Fibroblast of lung (primary cell): Measurements from ENCODE around the gene FAM149B1. TPM values are rescaled to one million over a fixed set of nuclear protein-coding genes. Genes with fewer than 3 reads are reported as not detected.

Experiments
- DNase-seq, 2 donors: peaks; one replicate each; pipeline versions ENCODE4 v3.0.0 to v3.0.0-alpha.2; 2010; ENCODE audit warnings: low read depth in 2 of 2
- H2AFZ ChIP-seq: 2 replicates; pipeline ENCODE4 v1.5.1; 2012; ENCODE audit warnings: low read length, control low read depth, inconsistent platforms
- H3K27ac ChIP-seq: 2 replicates; pipeline ENCODE4 v1.5.1; 2011; ENCODE audit warnings: low read length, control low read depth; ENCODE audit not compliant: insufficient read depth
- H3K27me3 ChIP-seq: 2 replicates; pipeline ENCODE4 v1.5.1; 2011; ENCODE audit warnings: mild to moderate bottlenecking, low read length; ENCODE audit not compliant: control insufficient read depth, insufficient read depth
- H3K36me3 ChIP-seq: 2 replicates; pipeline ENCODE4 v1.5.1; 2011; ENCODE audit warnings: low read length; ENCODE audit not compliant: control insufficient read depth, insufficient read depth
- H3K4me1 ChIP-seq: 2 replicates; pipeline ENCODE4 v1.5.1; 2011; ENCODE audit warnings: low read length; ENCODE audit not compliant: control insufficient read depth, insufficient read depth; ENCODE audit errors: extremely low read depth
- H3K4me2 ChIP-seq: 2 replicates; pipeline ENCODE4 v1.5.1; 2011; ENCODE audit warnings: low read length, control low read depth; ENCODE audit not compliant: insufficient read depth; ENCODE audit errors: extremely low read depth
- H3K4me3 ChIP-seq, 4 experiments: fragments of 200-600 bp in 1 of 4; sonication (generic) in 1 of 4; replicated peaks in 1 of 4; 2 replicates each; pipeline ENCODE4 v1.5.1; 2011 to 2016; ENCODE audit warnings: low read length in 4 of 4, low read depth in 3 of 4, mild to moderate bottlenecking in 3 of 4, control low read depth in 2 of 4, inconsistent platforms in 1 of 4, mixed read lengths in 1 of 4; ENCODE audit not compliant: insufficient read depth in 1 of 4; ENCODE audit errors: control extremely low read depth in 1 of 4
- H3K79me2 ChIP-seq: 2 replicates; pipeline ENCODE4 v1.5.1; 2012; ENCODE audit warnings: mild to moderate bottlenecking, low read length, inconsistent platforms; ENCODE audit not compliant: control insufficient read depth, insufficient read depth
- H3K9ac ChIP-seq: 2 replicates; pipeline ENCODE4 v1.5.1; 2011; ENCODE audit warnings: mild to moderate bottlenecking, low read length, control low read depth; ENCODE audit not compliant: insufficient read depth
- H3K9me3 ChIP-seq: 2 replicates; pipeline ENCODE4 v1.5.1; 2012; ENCODE audit warnings: low read depth, low read length; ENCODE audit not compliant: control insufficient read depth, insufficient read depth
- H4K20me1 ChIP-seq: 2 replicates; pipeline ENCODE4 v1.5.1; 2011; ENCODE audit warnings: low read length; ENCODE audit not compliant: control insufficient read depth, insufficient read depth; ENCODE audit errors: extremely low read depth
- EZH2 ChIP-seq: IDR thresholded peaks from 2 replicates; pipeline ENCODE4 v1.5.1; 2012; ENCODE audit warnings: low read length, control low read depth, mild to moderate bottlenecking; ENCODE audit errors: missing control alignments
- polyA plus RNA-seq, 2 donors: library from polyadenylated mRNA; depleted of rRNA in 1 of 2; stranded (reverse) in 1 of 2; unstranded in 1 of 2; fragments of >200 nt; gene quantifications; 2 replicates each; pipeline ENCODE4 v1.2.1, GENCODE V29; 2011 to 2012; ENCODE audit warnings: missing spikeins in 1 of 2
- total RNA-seq: library from RNA; depleted of rRNA; stranded (reverse); fragments of >200 nt; gene quantifications from 2 replicates; pipeline ENCODE4 v1.2.1, GENCODE V29; 2014
- TF ChIP-seq, protein P1 (sequence below), 2 donors: IDR thresholded peaks in 1 of 2; conservative IDR thresholded peaks in 1 of 2; 1 replicate in 1 of 2; 2 replicates in 1 of 2; pipeline ENCODE4 v1.5.1; 2011 to 2012; ENCODE audit warnings: low read length in 2 of 2, control low read depth in 1 of 2, inconsistent platforms in 1 of 2, low read depth in 1 of 2, mild to moderate bottlenecking in 1 of 2

The FAM149B1 gene
- total and polyA plus RNA-seq, 2 donors (not counting 1 experiment from before 2014, with no cell fraction given): 38.9 to 44.9 TPM

DNA sequence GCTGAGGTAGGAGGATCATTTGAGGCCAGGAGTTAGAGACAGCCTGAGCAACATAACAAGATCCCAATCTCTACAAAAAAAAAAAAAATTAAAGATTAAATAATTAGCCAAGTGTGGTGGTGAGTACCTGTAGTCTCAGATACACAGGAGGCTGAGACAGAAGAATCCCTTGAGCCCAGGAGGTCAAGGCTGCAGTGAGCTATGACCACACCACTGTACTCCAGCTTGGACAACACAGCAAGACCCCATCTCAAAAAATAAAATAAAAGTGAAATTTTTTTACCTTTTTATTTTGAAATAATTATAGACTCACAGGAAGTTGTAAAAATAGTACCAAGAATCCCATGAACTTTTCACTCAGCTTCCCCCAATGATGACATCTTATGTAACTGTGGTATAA is 4.9 kb downstream of the FAM149B1 start:
- Histone ChIP-seq H3K27me3 (no peaks in the 10 kb centered on the region), H4K20me1 (no peaks in the 10 kb centered on the region), H3K9me3 (no peaks in the 10 kb centered on the region), H3K79me2 (peaks cover 9% of the 10 kb centered on the region), H3K4me1 (no peaks in the 10 kb centered on the region), H2AFZ (no peak overlapping the region), H3K27ac (no peak overlapping the region), H3K36me3 (no peaks in the 10 kb centered on the region), H3K9ac (no peak overlapping the region), H3K4me3 (no peak overlapping the region), H3K4me2 (no peak overlapping the region)
- DNase-seq: no peak
- TF ChIP-seq EZH2: no peak
- TF ChIP-seq, protein P1, sequence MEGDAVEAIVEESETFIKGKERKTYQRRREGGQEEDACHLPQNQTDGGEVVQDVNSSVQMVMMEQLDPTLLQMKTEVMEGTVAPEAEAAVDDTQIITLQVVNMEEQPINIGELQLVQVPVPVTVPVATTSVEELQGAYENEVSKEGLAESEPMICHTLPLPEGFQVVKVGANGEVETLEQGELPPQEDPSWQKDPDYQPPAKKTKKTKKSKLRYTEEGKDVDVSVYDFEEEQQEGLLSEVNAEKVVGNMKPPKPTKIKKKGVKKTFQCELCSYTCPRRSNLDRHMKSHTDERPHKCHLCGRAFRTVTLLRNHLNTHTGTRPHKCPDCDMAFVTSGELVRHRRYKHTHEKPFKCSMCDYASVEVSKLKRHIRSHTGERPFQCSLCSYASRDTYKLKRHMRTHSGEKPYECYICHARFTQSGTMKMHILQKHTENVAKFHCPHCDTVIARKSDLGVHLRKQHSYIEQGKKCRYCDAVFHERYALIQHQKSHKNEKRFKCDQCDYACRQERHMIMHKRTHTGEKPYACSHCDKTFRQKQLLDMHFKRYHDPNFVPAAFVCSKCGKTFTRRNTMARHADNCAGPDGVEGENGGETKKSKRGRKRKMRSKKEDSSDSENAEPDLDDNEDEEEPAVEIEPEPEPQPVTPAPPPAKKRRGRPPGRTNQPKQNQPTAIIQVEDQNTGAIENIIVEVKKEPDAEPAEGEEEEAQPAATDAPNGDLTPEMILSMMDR (conservative IDR thresholded peaks at IDR 0.05 in 1 of 2, IDR thresholded peaks at IDR 0.05 in 1 of 2; ENCODE audit: low read depth in 1 of 2, low read length in 2 of 2): no peak

DNA sequence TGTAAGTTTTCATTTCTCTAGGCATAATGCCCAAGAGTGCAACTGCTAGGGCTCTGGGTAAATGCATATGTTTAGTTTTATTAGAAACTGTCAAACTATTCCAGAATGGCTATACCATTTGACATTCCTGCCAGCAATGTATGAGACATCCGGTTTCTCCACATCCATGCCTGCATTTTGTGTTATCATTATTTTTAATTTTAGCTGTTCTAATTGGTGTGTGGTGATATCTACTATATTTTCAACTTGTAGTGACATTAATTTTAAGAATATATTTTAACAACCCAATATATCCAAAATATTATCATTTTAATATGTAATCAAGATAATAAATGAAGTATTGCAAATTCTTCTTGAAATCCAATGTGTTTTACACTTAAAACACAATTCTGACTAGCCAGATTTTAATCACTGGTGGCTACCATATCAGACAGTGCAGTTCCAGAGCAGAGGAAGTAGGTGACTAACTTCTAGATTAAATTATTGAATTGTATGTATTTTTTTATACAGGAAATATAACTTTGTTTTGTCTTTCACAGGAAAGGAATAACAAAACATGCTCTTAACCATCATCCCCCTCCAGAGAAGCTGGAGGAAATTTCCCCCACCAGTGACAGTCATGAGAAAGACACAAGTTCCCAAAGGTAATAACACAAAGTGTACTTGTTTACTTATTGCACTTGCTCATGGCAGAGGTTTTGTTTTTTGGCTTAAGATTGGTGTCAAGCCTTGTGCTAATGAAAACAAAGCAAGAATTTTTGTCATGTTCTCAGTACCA is 6.4 kb downstream of the FAM149B1 start:
- H3K4me2 ChIP-seq: no peak overlapping the region
- no peaks in the 10 kb centered on the region for H4K20me1 ChIP-seq
- H3K4me3 ChIP-seq: no peak overlapping the region
- H3K9me3 ChIP-seq: no peaks in the 10 kb centered on the region
- H3K79me2 ChIP-seq: peaks cover 2% of the 10 kb centered on the region
- no peaks in the 10 kb centered on the region for H3K27me3 ChIP-seq
- H3K4me1 ChIP-seq: no peaks in the 10 kb centered on the region
- H3K36me3 ChIP-seq: no peaks in the 10 kb centered on the region
- DNase-seq: no peak
- no peak overlapping the region for H3K9ac ChIP-seq
- TF ChIP-seq, protein P1 (conservative IDR thresholded peaks at IDR 0.05 in 1 of 2, IDR thresholded peaks at IDR 0.05 in 1 of 2; ENCODE audit: low read depth in 1 of 2, low read length in 2 of 2): no peak
- TF ChIP-seq EZH2: no peak
- no peak overlapping the region for H2AFZ ChIP-seq
- no peak overlapping the region for H3K27ac ChIP-seq

DNA sequence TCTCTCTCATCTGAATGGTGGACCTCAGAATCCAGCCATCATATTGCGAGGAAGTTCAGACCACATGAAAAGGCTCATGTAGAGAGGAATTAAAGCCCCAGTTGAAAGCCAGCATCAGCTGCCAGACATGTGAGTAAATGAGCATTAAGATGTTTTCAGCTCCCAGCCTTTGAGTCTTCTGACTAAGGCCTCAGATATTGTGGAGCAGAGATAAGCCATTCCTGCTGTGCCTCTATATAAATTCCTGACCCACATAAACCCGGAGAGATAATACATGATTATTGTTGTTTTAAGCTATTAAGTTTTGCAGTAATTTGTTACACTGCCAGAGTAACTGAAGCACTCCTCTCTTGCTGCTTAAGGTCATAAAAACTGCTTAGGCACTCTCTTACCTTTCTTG is 14.6 kb downstream of the FAM149B1 start:
- Histone ChIP-seq H3K36me3 (peaks cover 1% of the 10 kb centered on the region), H3K4me3 (no peak overlapping the region), H3K9ac (no peak overlapping the region), H3K4me1 (no peaks in the 10 kb centered on the region), H3K27ac (no peak overlapping the region), H3K4me2 (no peak overlapping the region), H3K79me2 (no peaks in the 10 kb centered on the region), H2AFZ (no peak overlapping the region), H4K20me1 (no peaks in the 10 kb centered on the region), H3K9me3 (no peaks in the 10 kb centered on the region), H3K27me3 (no peaks in the 10 kb centered on the region)
- peak in 1 of 2 donors; percentile 84 for DNase-seq
- TF ChIP-seq, protein P1 (conservative IDR thresholded peaks at IDR 0.05 in 1 of 2, IDR thresholded peaks at IDR 0.05 in 1 of 2; ENCODE audit: low read depth in 1 of 2, low read length in 2 of 2): no peak
